B cell (primary cell): ENCODE data around the gene PPP1R14C. TPM values are rescaled to one million over a fixed set of nuclear protein-coding genes. Genes with fewer than 3 reads are reported as not detected.
A peak's percentile ranks its signal among the peaks of the same experiment; 100 is the strongest.

Experiments used
- ATAC-seq: fragments of 200-7000 bp; cut with Tn5 transposase; one replicate; pipeline ENCODE4 v1.10.0; 2021; ENCODE audit warnings: low read depth, mild to moderate bottlenecking, moderate number of reproducible peaks, moderate library complexity
- CTCF ChIA-PET: fragments of 350-600 bp; sonication (Branson Sonifier 250); formaldehyde crosslinking; loops from one replicate; lab custom pipeline; 2021; ENCODE audit warnings: antibody characterized with exemption, inconsistent platforms; lab: Charles Lee
- POLR2A ChIA-PET: fragments of 350-600 bp; sonication (Branson Sonifier 250); formaldehyde crosslinking; loops from one replicate; lab custom pipeline; 2021; ENCODE audit warnings: antibody characterized with exemption; lab: Charles Lee
- DNase-seq: peaks from one replicate; pipeline ENCODE4 v3.0.0; 2013
- H2AFZ ChIP-seq: 2 replicates; pipeline ENCODE4 v1.6.1; 2012; ENCODE audit warnings: mild to moderate bottlenecking, low read depth, low read length; ENCODE audit not compliant: insufficient read depth, poor library complexity, severe bottlenecking
- H3K27ac ChIP-seq, 2 donors: 1 replicate in 1 of 2; 2 replicates in 1 of 2; pipeline ENCODE4 v1.5.1; 2012 to 2013; ENCODE audit warnings: low read length in 2 of 2, mild to moderate bottlenecking in 2 of 2, moderate library complexity in 1 of 2
- H3K27me3 ChIP-seq, 4 experiments: fragments of 200-600 bp in 1 of 4; sonication (generic) in 1 of 4; replicated peaks in 1 of 4; 1 replicate in 2 of 4; 2 replicates in 2 of 4; pipeline versions ENCODE4 v1.6.1 to v1.7.0; 2013 to 2016; ENCODE audit warnings: low read length in 3 of 4, mild to moderate bottlenecking in 2 of 4, mixed read lengths in 1 of 4, moderate library complexity in 1 of 4; ENCODE audit not compliant: insufficient read depth in 4 of 4, control insufficient read depth in 3 of 4; ENCODE audit errors: control extremely low read depth in 1 of 4
- H3K36me3 ChIP-seq, 2 experiments: replicated peaks in 1 of 2; 1 replicate in 1 of 2; 2 replicates in 1 of 2; pipeline versions ENCODE4 v1.6.1 to v1.7.1; 2013; ENCODE audit warnings: low read length in 1 of 2; ENCODE audit not compliant: insufficient read depth in 2 of 2, control insufficient read depth in 1 of 2; ENCODE audit errors: control extremely low read depth in 1 of 2, extremely low read depth in 1 of 2
- H3K4me1 ChIP-seq, 2 donors: fragments of 200-600 bp in 1 of 2; sonication (generic) in 1 of 2; 1 replicate in 1 of 2; 2 replicates in 1 of 2; pipeline versions ENCODE4 v1.5.1 to v1.6.1; 2013 to 2017; ENCODE audit warnings: low read length in 2 of 2; ENCODE audit not compliant: control insufficient read depth in 2 of 2, insufficient read depth in 2 of 2
- H3K4me2 ChIP-seq: replicated peaks from 2 replicates; pipeline ENCODE3; 2012; ENCODE audit warnings: mild to moderate bottlenecking, low read depth, low read length; ENCODE audit not compliant: poor library complexity, severe bottlenecking
- H3K4me3 ChIP-seq, 5 experiments: fragments of 200-600 bp in 1 of 5; sonication (generic) in 1 of 5; 1 replicate in 3 of 5; 2 replicates in 2 of 5; pipeline versions ENCODE4 v1.5.1 to v1.7.0; 2011 to 2016; ENCODE audit warnings: low read length in 4 of 5, mild to moderate bottlenecking in 4 of 5, low read depth in 2 of 5, control low read depth in 1 of 5, moderate library complexity in 1 of 5; ENCODE audit not compliant: insufficient read depth in 1 of 5; ENCODE audit errors: control extremely low read depth in 1 of 5, extremely low read depth in 1 of 5
- H3K79me2 ChIP-seq: fragments of 200-600 bp; sonication (generic); one replicate; pipeline ENCODE4 v1.6.0; 2016; ENCODE audit warnings: low read length; ENCODE audit not compliant: control insufficient read depth, insufficient read depth
- H3K9ac ChIP-seq: fragments of 200-600 bp; sonication (generic); 2 replicates; pipeline ENCODE4 v1.6.1; 2017; ENCODE audit warnings: mild to moderate bottlenecking, low read length, moderate library complexity
- H3K9me3 ChIP-seq, 3 donors: one replicate each; pipeline versions ENCODE4 v1.6.1 to v1.7.1; 2013; ENCODE audit warnings: low read length in 2 of 3; ENCODE audit not compliant: control insufficient read depth in 2 of 3, insufficient read depth in 1 of 3; ENCODE audit errors: control extremely low read depth in 1 of 3
- H4K20me1 ChIP-seq: 2 replicates; pipeline ENCODE4 v1.6.0; 2012; ENCODE audit warnings: mild to moderate bottlenecking, low read length; ENCODE audit not compliant: insufficient read depth, control insufficient read depth, poor library complexity, severe bottlenecking
- H3K27ac Mint-ChIP-seq: one replicate; pipeline ENCODE4 v1.8.0; 2021; ENCODE audit warnings: mixed read lengths
- H3K27me3 Mint-ChIP-seq: one replicate; pipeline ENCODE4 v1.8.0; 2021; ENCODE audit warnings: mixed read lengths
- H3K4me1 Mint-ChIP-seq: one replicate; pipeline ENCODE4 v1.8.0; 2021; ENCODE audit warnings: mixed read lengths
- H3K4me3 Mint-ChIP-seq: one replicate; pipeline ENCODE4 v1.8.0; 2021; ENCODE audit warnings: mixed read lengths
- H3K9me3 Mint-ChIP-seq: one replicate; pipeline ENCODE4 v1.8.0; 2022; ENCODE audit warnings: mixed read lengths; ENCODE audit not compliant: insufficient read depth
- CTCF ChIP-seq: fragments of 200-600 bp; IDR thresholded peaks from one replicate; pipeline ENCODE4 v1.8.0; 2022; ENCODE audit warnings: antibody characterized with exemption, mild to moderate bottlenecking
- EZH2 ChIP-seq: IDR thresholded peaks from 2 replicates; pipeline ENCODE4 v1.6.1; 2012; ENCODE audit warnings: borderline replicate concordance, low read depth, mild to moderate bottlenecking, moderate library complexity, low read length; ENCODE audit not compliant: insufficient read depth, poor library complexity, severe bottlenecking
- WGBS: methylation state at CpG from one replicate; pipeline ENCODE4 v1.1.5; 2013; ENCODE audit warnings: missing lambda C conversion rate; ENCODE audit not compliant: insufficient coverage; 5-methylcytosine and 5-hydroxymethylcytosine counted together
- intact Hi-C: fragments of 100-400 bp; cut with micrococcal nuclease; formaldehyde crosslinking; loops from one replicate; pipeline ENCODE4 v1.10.0; 2022
- polyA plus RNA-seq: library from polyadenylated mRNA; depleted of rRNA; stranded (reverse); fragments of >200 nt; gene quantifications from 2 replicates; pipeline ENCODE4 v1.2.3, GENCODE V29; 2012
- total RNA-seq, 2 donors: library from RNA; stranded (reverse); fragments of 120-200 nt in 1 of 2; gene quantifications; 1 replicate in 1 of 2; 2 replicates in 1 of 2; pipeline versions ENCODE4 v1.2.3 to v1.2.4, GENCODE V29; 2013 to 2022

PPP1R14C gene
- total and polyA plus RNA-seq, 2 donors (not counting 1 experiment from before 2014, with no cell fraction given): not detected

GRCh38 chr6:150183105-150183504 lies 40.3 kb downstream of the PPP1R14C start:
- Histone ChIP-seq H2AFZ (peak overlapping the region; percentile 26), H3K4me3 (peak overlapping the region in 1 of 5 experiments; percentile 46), H3K9me3 (no peaks in the 10 kb centered on the region), H3K4me2 (peak overlapping the region; percentile 52), H3K4me1 (peaks cover 38 to 40% of the 10 kb centered on the region in 2 donors), H3K27me3 (no peaks in the 10 kb centered on the region), H3K9ac (peak overlapping the region; percentile 8), H3K79me2 (no peaks in the 10 kb centered on the region), H4K20me1 (no peaks in the 10 kb centered on the region), H3K36me3 (no peaks in the 10 kb centered on the region), H3K27ac (no peak overlapping the region)
- Mint-ChIP-seq H3K4me3 (peak overlapping the region; percentile 49), H3K4me1 (peaks cover 43% of the 10 kb centered on the region), H3K9me3 (peaks cover 4% of the 10 kb centered on the region), H3K27me3 (no peaks in the 10 kb centered on the region), H3K27ac (peak overlapping the region; percentile 47)
- intact Hi-C loops: loop anchor here (10.0 kb wide), 1 partner anchor 98 kb away; no protein-coding TSS in a partner anchor
- ChIA-PET CTCF (no interaction called here), POLR2A (no interaction called here)
- DNase-seq (peak; percentile 17), ATAC-seq (no peak)
- no peak for TF ChIP-seq CTCF
- no peak for TF ChIP-seq EZH2
- 32% methylated on average over 2 of the region's 4 CpGs for WGBS

- Mint-ChIP-seq H3K27me3 (no peaks in the 10 kb centered on the region), H3K9me3 (peaks cover 4% of the 10 kb centered on the region), H3K4me1 (peaks cover 43% of the 10 kb centered on the region), H3K4me3 (peak overlapping the region; percentile 49), H3K27ac (peak overlapping the region; percentile 83)
- Histone ChIP-seq H3K27me3 (no peaks in the 10 kb centered on the region), H3K79me2 (no peaks in the 10 kb centered on the region), H2AFZ (no peak overlapping the region), H3K4me3 (no peak overlapping the region), H4K20me1 (no peaks in the 10 kb centered on the region), H3K27ac (peak overlapping the region in 1 of 2 donors; percentile 53), H3K36me3 (no peaks in the 10 kb centered on the region), H3K9ac (peak overlapping the region; percentile 2), H3K4me2 (peak overlapping the region; percentile 41), H3K4me1 (peaks cover 38 to 40% of the 10 kb centered on the region in 2 donors), H3K9me3 (no peaks in the 10 kb centered on the region)
- CTCF ChIA-PET: no interaction called here
- TF ChIP-seq CTCF: no peak
- no peak for TF ChIP-seq EZH2
- no peak for DNase-seq
- POLR2A ChIA-PET: no interaction called here
- whole genome bisulfite sequencing: 95% methylated on average over 6 of the region's 6 CpGs
- ATAC-seq: no peak
- intact Hi-C loops: loop anchor here (10.0 kb wide), 1 partner anchor 99 kb away; no protein-coding TSS in a partner anchor
These were observed 41.1 kb downstream of the PPP1R14C start for GRCh38 chr6:150183966-150184365.
